Dendritic cell treated with granulocyte-macrophage colony-stimulating factor and Interleukin-4, amounts not matched to agents 40 ng/mL and 50 ng/mL, for 4 days (primary cell): ENCODE measurements around the gene CFAP20DC.

Experiments used
- H3K27ac Mint-ChIP-seq: one replicate; pipeline ENCODE4 v1.8.0; 2022; ENCODE audit warnings: mild to moderate bottlenecking, mixed read lengths
- H3K27me3 Mint-ChIP-seq: one replicate; pipeline ENCODE4 v1.8.0; 2022; ENCODE audit warnings: mild to moderate bottlenecking, mixed read lengths
- H3K36me3 Mint-ChIP-seq: one replicate; pipeline ENCODE4 v1.8.0; 2022; ENCODE audit warnings: low read depth, mixed read lengths
- H3K4me1 Mint-ChIP-seq: one replicate; pipeline ENCODE4 v1.8.0; 2022; ENCODE audit warnings: low read depth, mixed read lengths
- H3K4me3 Mint-ChIP-seq: one replicate; pipeline ENCODE4 v1.8.0; 2022; ENCODE audit warnings: mild to moderate bottlenecking, moderate library complexity, mixed read lengths
- H3K9me3 Mint-ChIP-seq: one replicate; pipeline ENCODE4 v1.8.0; 2022; ENCODE audit warnings: mixed read lengths
- intact Hi-C: fragments of 100-400 bp; cut with micrococcal nuclease; formaldehyde crosslinking; loops from one replicate; pipeline ENCODE4 v1.15.0; 2022

Gene CFAP20DC

GRCh38 chr3:58999774-59000160 is 50.1 kb downstream of the CFAP20DC start:
- Mint-ChIP-seq H3K9me3 (no peaks in the 10 kb centered on the region), H3K4me1 (peaks cover 15% of the 10 kb centered on the region), H3K27me3 (no peaks in the 10 kb centered on the region), H3K27ac (no peak overlapping the region), H3K4me3 (no peak overlapping the region), H3K36me3 (no peaks in the 10 kb centered on the region)
- intact Hi-C loops = no loop called here

GRCh38 chr3:58999134-58999773 is 50.6 kb downstream of the CFAP20DC start:
- H3K9me3 Mint-ChIP-seq = no peaks in the 10 kb centered on the region
- H3K4me3 Mint-ChIP-seq = no peak overlapping the region
- no peaks in the 10 kb centered on the region for H3K27me3 Mint-ChIP-seq
- H3K4me1 Mint-ChIP-seq = peaks cover 17% of the 10 kb centered on the region
- intact Hi-C loops = no loop called here
- H3K27ac Mint-ChIP-seq = no peak overlapping the region
- no peaks in the 10 kb centered on the region for H3K36me3 Mint-ChIP-seq

GRCh38 chr3:58998476-58999117 is 51.2 kb downstream of the CFAP20DC start:
- H3K4me3 Mint-ChIP-seq = no peak overlapping the region
- H3K27ac Mint-ChIP-seq = no peak overlapping the region
- peaks cover 17% of the 10 kb centered on the region for H3K4me1 Mint-ChIP-seq
- no peaks in the 10 kb centered on the region for H3K27me3 Mint-ChIP-seq
- H3K36me3 Mint-ChIP-seq = no peaks in the 10 kb centered on the region
- intact Hi-C loops = no loop called here
- no peaks in the 10 kb centered on the region for H3K9me3 Mint-ChIP-seq

GRCh38 chr3:58996730-58997129 is 53.1 kb downstream of the CFAP20DC start:
- peaks cover 16% of the 10 kb centered on the region for H3K4me1 Mint-ChIP-seq
- no peaks in the 10 kb centered on the region for H3K9me3 Mint-ChIP-seq
- no peaks in the 10 kb centered on the region for H3K36me3 Mint-ChIP-seq
- no peaks in the 10 kb centered on the region for H3K27me3 Mint-ChIP-seq
- no peak overlapping the region for H3K4me3 Mint-ChIP-seq
- no peak overlapping the region for H3K27ac Mint-ChIP-seq
- intact Hi-C loops = no loop called here

- no peaks in the 10 kb centered on the region for H3K36me3 Mint-ChIP-seq
- no peak overlapping the region for H3K4me3 Mint-ChIP-seq
- intact Hi-C loops = loop anchor here (5.0 kb wide), 1 partner anchor 57 kb away; the partner anchor contains the start of gene CFAP20DC
- H3K4me1 Mint-ChIP-seq = peaks cover 6% of the 10 kb centered on the region
- no peaks in the 10 kb centered on the region for H3K9me3 Mint-ChIP-seq
- H3K27ac Mint-ChIP-seq = no peak overlapping the region
- no peaks in the 10 kb centered on the region for H3K27me3 Mint-ChIP-seq
Observed at GRCh38 chr3:58994746-58995330, 55.0 kb downstream of the CFAP20DC start.

GRCh38 chr3:58993547-58993946 is 56.3 kb downstream of the CFAP20DC start:
- peaks cover 6% of the 10 kb centered on the region for H3K4me1 Mint-ChIP-seq
- intact Hi-C loops = loop anchor here (5.0 kb wide), 1 partner anchor 59 kb away; the partner anchor contains the start of gene CFAP20DC
- no peaks in the 10 kb centered on the region for H3K36me3 Mint-ChIP-seq
- no peaks in the 10 kb centered on the region for H3K9me3 Mint-ChIP-seq
- H3K27ac Mint-ChIP-seq = no peak overlapping the region
- no peaks in the 10 kb centered on the region for H3K27me3 Mint-ChIP-seq
- no peak overlapping the region for H3K4me3 Mint-ChIP-seq

GRCh38 chr3:58991623-58992022 is 58.2 kb downstream of the CFAP20DC start:
- Mint-ChIP-seq H3K36me3 (no peaks in the 10 kb centered on the region), H3K27me3 (no peaks in the 10 kb centered on the region), H3K4me1 (peaks cover 6% of the 10 kb centered on the region), H3K27ac (no peak overlapping the region), H3K9me3 (no peaks in the 10 kb centered on the region), H3K4me3 (no peak overlapping the region)
- intact Hi-C loops = loop anchor here (5.0 kb wide), 1 partner anchor 61 kb away; the partner anchor contains the start of gene CFAP20DC

- H3K9me3 Mint-ChIP-seq = no peaks in the 10 kb centered on the region
- intact Hi-C loops = loop anchor here (5.0 kb wide), 1 partner anchor 61 kb away; the partner anchor contains the start of gene CFAP20DC
- no peak overlapping the region for H3K27ac Mint-ChIP-seq
- H3K4me3 Mint-ChIP-seq = no peak overlapping the region
- no peaks in the 10 kb centered on the region for H3K27me3 Mint-ChIP-seq
- H3K36me3 Mint-ChIP-seq = no peaks in the 10 kb centered on the region
- H3K4me1 Mint-ChIP-seq = peaks cover 6% of the 10 kb centered on the region
Observed at GRCh38 chr3:58991026-58991425, 58.8 kb downstream of the CFAP20DC start.

GRCh38 chr3:58989955-58990354 is 59.9 kb downstream of the CFAP20DC start:
- Mint-ChIP-seq H3K27me3 (no peaks in the 10 kb centered on the region), H3K4me1 (peaks cover 5% of the 10 kb centered on the region), H3K4me3 (no peak overlapping the region)

GRCh38 chr3:58989163-58989562 is 60.7 kb downstream of the CFAP20DC start:
- Mint-ChIP-seq H3K27ac (no peak overlapping the region), H3K27me3 (no peaks in the 10 kb centered on the region), H3K9me3 (no peaks in the 10 kb centered on the region), H3K4me1 (no peaks in the 10 kb centered on the region), H3K36me3 (no peaks in the 10 kb centered on the region), H3K4me3 (no peak overlapping the region)
- intact Hi-C loops = no loop called here

More at GRCh38 chr3:58989955-58990354, 59.9 kb downstream of the CFAP20DC start:
- Mint-ChIP-seq H3K36me3 (no peaks in the 10 kb centered on the region), H3K9me3 (no peaks in the 10 kb centered on the region), H3K27ac (no peak overlapping the region)
- intact Hi-C loops = loop anchor here (5.0 kb wide), 1 partner anchor 62 kb away; the partner anchor contains the start of gene CFAP20DC

- Mint-ChIP-seq H3K9me3 (no peaks in the 10 kb centered on the region), H3K36me3 (no peaks in the 10 kb centered on the region), H3K4me1 (no peaks in the 10 kb centered on the region), H3K4me3 (no peak overlapping the region), H3K27ac (no peak overlapping the region), H3K27me3 (no peaks in the 10 kb centered on the region)
- intact Hi-C loops = no loop called here
Observed at GRCh38 chr3:58988041-58988440, 61.8 kb downstream of the CFAP20DC start.

GRCh38 chr3:58986654-58987053 is 63.2 kb downstream of the CFAP20DC start:
- Mint-ChIP-seq H3K9me3 (no peaks in the 10 kb centered on the region), H3K4me3 (no peak overlapping the region), H3K36me3 (no peaks in the 10 kb centered on the region), H3K27ac (no peak overlapping the region), H3K4me1 (no peaks in the 10 kb centered on the region), H3K27me3 (no peaks in the 10 kb centered on the region)
- intact Hi-C loops = no loop called here

- Mint-ChIP-seq H3K27me3 (no peaks in the 10 kb centered on the region), H3K4me3 (no peak overlapping the region), H3K4me1 (no peaks in the 10 kb centered on the region), H3K9me3 (no peaks in the 10 kb centered on the region), H3K27ac (no peak overlapping the region), H3K36me3 (no peaks in the 10 kb centered on the region)
- intact Hi-C loops = no loop called here
Observed at GRCh38 chr3:58979840-58980239, 70.0 kb downstream of the CFAP20DC start.

GRCh38 chr3:58973796-58974195 is 76.0 kb downstream of the CFAP20DC start:
- no peaks in the 10 kb centered on the region for H3K4me1 Mint-ChIP-seq
- no peak overlapping the region for H3K4me3 Mint-ChIP-seq
- H3K27me3 Mint-ChIP-seq = no peaks in the 10 kb centered on the region
- H3K9me3 Mint-ChIP-seq = no peaks in the 10 kb centered on the region
- intact Hi-C loops = no loop called here
- H3K36me3 Mint-ChIP-seq = no peaks in the 10 kb centered on the region
- H3K27ac Mint-ChIP-seq = no peak overlapping the region
